Epithelial cell of esophagus (primary cell): ENCODE measurements around the gene NLRC5.

ENCODE experiments used
- DNase-seq: peaks from one replicate; pipeline ENCODE4 v3.0.0; 2010; ENCODE audit warnings: low read depth
- H3K4me3 ChIP-seq: 2 replicates; pipeline ENCODE4 v1.5.1; 2011; ENCODE audit warnings: mild to moderate bottlenecking, low read length, control low read depth
- CTCF ChIP-seq: IDR thresholded peaks from 2 replicates; pipeline ENCODE4 v1.5.1; 2011; ENCODE audit warnings: low read depth, mild to moderate bottlenecking, low read length, control low read depth, inconsistent platforms; ENCODE audit not compliant: insufficient read depth; ENCODE audit errors: missing control alignments

The NLRC5 gene

GRCh38 chr16:57118461-57119084 is 129.2 kb downstream of the NLRC5 start:
- no peak for DNase-seq
- no peak for TF ChIP-seq CTCF
- no peak overlapping the region for H3K4me3 ChIP-seq

GRCh38 chr16:57123216-57123973 is 134.0 kb downstream of the NLRC5 start:
- H3K4me3 ChIP-seq: no peak overlapping the region
- no peak for TF ChIP-seq CTCF
- no peak for DNase-seq

- no peak for TF ChIP-seq CTCF
- DNase-seq: no peak
- no peak overlapping the region for H3K4me3 ChIP-seq
Observed at GRCh38 chr16:57123974-57124674, 134.8 kb downstream of the NLRC5 start.

GRCh38 chr16:57125376-57125775 is 136.0 kb downstream of the NLRC5 start:
- no peak for TF ChIP-seq CTCF
- H3K4me3 ChIP-seq: no peak overlapping the region
- DNase-seq: no peak

GRCh38 chr16:57125969-57126368 is 136.6 kb downstream of the NLRC5 start:
- DNase-seq: no peak
- H3K4me3 ChIP-seq: no peak overlapping the region

GRCh38 chr16:57126411-57126810 is 137.1 kb downstream of the NLRC5 start:
- TF ChIP-seq CTCF: no peak
- H3K4me3 ChIP-seq: no peak overlapping the region
- DNase-seq: no peak

More at GRCh38 chr16:57125969-57126368, 136.6 kb downstream of the NLRC5 start:
- no peak for TF ChIP-seq CTCF
